Stimulated activated CD8-positive, alpha-beta memory T cell treated with anti-CD3 and anti-CD28 coated beads, Interleukin-4, amount 100 ng/mL, for 1 hour (primary cell): ENCODE measurements around the gene ABCB8.
"Not testable (repeated sequence)": the region's sequence is repeated elsewhere in the genome, so short reads cannot be mapped to it uniquely, and the experiment has no call there.

Experiments
- DNase-seq, 2 donors: peaks; one replicate each; pipeline ENCODE4 v3.0.0-alpha.2; 2020; ENCODE audit warnings: low read depth in 2 of 2, low spot score in 1 of 2

ABCB8 gene

DNA sequence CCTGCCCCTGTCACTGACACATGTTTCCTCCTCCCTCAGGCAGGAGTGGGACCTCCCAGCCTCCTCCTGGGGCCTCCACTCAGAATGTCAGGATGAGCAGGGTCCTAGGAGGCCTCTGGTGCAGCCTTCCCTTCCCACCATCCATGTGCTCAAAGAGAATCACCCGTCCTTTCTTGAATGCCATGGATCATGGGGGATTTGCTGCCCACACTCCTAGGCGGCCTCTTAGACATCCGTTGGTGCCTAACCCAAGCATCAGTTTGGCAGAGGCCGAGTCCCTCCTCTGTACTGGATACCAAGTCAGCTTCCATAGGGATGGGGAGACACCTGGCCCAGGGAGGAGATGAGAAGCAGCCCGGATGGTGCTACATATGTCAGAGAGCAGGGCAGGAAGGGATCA, 30.4 kb upstream of the ABCB8 start:
- no peak for DNase-seq

- DNase-seq: no peak
These were observed 29.9 kb upstream of the ABCB8 start for GRCh38 chr7:150998341-150998740.

- no peak for DNase-seq
These were observed 29.2 kb upstream of the ABCB8 start for GRCh38 chr7:150999001-150999400.

DNA sequence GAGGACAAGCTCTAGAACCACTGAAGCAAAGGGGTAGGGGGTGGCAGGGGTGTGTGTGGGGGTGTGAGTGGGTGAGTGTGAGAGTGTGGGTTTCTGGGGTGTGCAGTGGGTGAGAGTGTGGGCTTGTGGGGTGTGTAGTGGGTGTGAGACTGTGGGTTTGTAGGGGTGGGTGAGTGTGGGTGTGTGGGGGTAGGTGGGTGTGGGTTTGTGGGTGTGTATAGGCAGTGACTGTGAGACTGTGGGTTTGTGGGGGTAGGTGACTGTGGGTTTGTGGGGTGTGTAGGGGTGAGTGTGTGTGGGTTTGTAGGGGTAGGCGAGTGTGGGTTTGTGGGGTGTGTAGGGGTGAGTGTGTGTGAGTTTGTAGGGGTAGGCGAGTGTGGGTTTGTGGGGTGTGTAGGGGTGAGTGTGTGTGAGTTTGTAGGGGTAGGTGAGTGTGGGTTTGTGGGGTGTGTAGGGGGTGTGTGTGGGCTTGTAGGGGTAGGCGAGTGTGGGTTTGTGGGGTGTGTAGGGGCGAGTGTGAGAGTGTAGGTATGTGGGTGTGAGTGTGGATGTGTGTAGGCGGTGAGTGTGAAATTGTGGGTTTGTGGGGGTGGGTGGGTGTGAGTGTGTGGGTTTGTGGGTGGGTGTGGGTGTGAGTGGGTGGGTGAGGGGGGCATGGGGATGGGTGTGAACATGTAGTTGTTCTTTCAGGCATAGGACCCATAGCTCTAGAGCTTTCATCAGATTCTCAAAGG, 28.6 kb upstream of the ABCB8 start:
- DNase-seq: no peak

DNA sequence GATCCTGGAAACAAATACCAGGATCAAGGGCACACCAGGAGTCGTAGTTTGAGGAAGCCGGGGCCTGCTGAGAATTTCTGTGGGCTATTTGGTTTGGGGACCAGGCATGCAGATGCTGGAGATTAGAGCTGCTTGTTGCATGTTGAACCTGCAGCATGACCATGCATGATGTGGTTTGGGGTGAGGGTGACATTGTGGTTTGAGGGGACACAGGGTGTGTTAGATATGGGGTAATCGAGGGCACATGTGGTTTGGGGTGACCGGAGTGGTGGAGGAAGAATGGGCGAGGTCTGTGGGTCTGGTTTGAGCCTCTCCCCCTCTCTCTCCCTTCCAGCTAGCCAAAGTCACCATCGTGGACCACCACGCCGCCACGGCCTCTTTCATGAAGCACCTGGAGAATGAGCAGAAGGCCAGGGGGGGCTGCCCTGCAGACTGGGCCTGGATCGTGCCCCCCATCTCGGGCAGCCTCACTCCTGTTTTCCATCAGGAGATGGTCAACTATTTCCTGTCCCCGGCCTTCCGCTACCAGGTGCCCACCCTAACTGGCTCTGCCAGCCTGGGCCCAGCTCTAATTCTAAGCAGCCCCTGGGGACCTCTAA, 27.3 kb upstream of the ABCB8 start:
- no peak for DNase-seq

GRCh38 chr7:151001546-151001945, 26.7 kb upstream of the ABCB8 start:
- no peak for DNase-seq

GRCh38 chr7:151003572-151003971, 24.7 kb upstream of the ABCB8 start:
- DNase-seq: no peak

DNA sequence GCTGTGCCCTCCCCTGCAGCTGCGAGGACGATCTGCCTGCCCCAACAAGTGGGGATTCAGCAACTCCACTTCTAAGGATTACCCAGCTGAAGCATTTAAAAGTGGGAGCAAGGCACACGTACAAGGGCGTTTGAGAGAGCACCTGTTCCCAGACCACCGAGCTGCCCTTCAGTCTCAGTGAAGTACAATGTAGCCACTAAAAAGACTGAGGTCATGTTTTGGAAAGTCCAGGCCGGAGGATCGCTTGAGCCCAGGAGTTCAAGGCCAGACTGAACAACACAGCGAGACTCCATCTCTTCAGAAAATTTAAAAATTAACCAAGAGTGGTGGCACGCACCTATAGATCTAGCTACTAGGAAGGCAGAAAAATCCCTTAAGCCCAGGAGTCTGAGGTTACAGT, 22.7 kb upstream of the ABCB8 start:
- DNase-seq: no peak

GRCh38 chr7:151006590-151007300, 21.5 kb upstream of the ABCB8 start:
- DNase-seq: no peak

GRCh38 chr7:151007469-151007898, 20.8 kb upstream of the ABCB8 start:
- DNase-seq: no peak

GRCh38 chr7:151008143-151008510, 20.1 kb upstream of the ABCB8 start:
- no peak for DNase-seq

- DNase-seq: peak; percentile 48 to 69
These were observed 19.5 kb upstream of the ABCB8 start for GRCh38 chr7:151008511-151009323.

GRCh38 chr7:151009327-151010036, 18.8 kb upstream of the ABCB8 start:
- no peak for DNase-seq

- DNase-seq: no peak
These were observed 18.3 kb upstream of the ABCB8 start for GRCh38 chr7:151010037-151010306.

DNA sequence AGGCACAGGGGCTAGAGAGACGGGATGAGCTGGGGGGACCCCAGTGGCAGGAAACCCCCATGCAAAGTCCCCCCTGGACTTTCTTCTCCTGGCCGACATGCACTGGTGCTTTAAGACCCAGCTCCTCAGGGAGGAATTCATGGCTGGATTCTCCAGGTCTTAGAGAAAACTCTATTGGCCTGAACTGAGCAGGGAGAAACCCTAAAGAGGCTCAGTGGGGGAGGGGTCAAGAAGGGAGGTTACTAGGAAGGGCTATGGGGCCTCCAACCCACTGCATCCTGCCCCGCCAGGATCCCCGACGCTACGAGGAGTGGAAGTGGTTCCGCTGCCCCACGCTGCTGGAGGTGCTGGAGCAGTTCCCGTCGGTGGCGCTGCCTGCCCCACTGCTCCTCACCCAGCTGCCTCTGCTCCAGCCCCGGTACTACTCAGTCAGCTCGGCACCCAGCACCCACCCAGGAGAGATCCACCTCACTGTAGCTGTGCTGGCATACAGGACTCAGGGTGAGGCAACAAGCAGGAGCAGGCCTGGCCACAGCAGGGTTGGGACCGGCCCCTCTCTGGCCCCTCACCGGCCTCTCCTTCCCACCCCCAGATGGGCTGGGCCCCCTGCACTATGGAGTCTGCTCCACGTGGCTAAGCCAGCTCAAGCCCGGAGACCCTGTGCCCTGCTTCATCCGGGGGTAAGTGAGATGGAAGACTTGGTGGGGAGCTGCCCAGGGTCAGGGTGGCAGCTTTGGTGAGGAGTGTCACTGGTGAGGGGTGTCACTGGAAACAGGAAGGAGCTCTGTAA, 17.7 kb upstream of the ABCB8 start:
- DNase-seq: no peak

- DNase-seq: no peak
These were observed 17.2 kb upstream of the ABCB8 start for GRCh38 chr7:151011097-151011409.

- DNase-seq: not testable (repeated sequence)
These were observed 16.6 kb upstream of the ABCB8 start for GRCh38 chr7:151011616-151012015.

GRCh38 chr7:151012031-151012692, 16.1 kb upstream of the ABCB8 start:
- no peak for DNase-seq

DNA sequence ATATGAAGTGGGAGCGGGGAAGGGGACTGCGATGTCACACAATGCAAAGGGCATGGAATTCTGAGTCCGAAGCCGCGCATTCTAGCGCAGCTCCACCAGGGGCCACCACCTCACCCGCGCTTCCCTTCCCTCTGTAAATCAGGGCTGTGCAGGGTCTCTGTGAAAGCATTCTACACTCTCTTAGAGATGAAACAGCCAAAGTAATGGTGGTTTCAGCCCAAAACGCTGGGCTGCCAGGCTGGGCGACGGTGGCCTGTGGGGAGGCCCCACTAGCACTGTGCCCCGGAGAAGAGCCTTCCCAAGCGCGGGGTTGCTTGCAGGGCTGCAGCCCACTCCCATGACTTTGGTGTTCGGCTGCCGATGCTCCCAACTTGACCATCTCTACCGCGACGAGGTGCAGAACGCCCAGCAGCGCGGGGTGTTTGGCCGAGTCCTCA, 15.3 kb upstream of the ABCB8 start:
- DNase-seq: no peak

DNA sequence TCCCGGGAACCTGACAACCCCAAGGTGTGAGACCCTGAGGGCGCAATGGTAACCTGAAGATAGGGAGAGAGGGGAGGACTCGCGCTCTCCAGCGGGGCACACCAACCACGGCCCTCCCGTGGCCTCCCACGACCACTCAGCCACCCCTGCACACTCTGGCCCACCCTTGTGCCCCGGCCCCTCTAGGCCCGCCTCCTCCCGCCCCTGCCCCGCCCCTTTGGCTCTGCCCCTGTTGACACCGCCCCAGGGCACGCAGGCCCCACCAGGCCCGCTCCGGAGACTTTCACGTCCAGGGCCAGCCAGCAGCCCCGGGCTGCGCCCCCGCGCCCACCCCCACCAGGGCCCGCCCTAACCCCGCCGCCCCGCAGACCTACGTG, 14.9 kb upstream of the ABCB8 start:
- DNase-seq: no peak
